ENCODE measurements around the gene CRHR2. TPM values are rescaled to one million over a fixed set of nuclear protein-coding genes. Genes with fewer than 3 reads are reported as not detected.

CRHR2 gene
- total RNA-seq, 2 experiments from 2014 or later: not detected

DNA sequence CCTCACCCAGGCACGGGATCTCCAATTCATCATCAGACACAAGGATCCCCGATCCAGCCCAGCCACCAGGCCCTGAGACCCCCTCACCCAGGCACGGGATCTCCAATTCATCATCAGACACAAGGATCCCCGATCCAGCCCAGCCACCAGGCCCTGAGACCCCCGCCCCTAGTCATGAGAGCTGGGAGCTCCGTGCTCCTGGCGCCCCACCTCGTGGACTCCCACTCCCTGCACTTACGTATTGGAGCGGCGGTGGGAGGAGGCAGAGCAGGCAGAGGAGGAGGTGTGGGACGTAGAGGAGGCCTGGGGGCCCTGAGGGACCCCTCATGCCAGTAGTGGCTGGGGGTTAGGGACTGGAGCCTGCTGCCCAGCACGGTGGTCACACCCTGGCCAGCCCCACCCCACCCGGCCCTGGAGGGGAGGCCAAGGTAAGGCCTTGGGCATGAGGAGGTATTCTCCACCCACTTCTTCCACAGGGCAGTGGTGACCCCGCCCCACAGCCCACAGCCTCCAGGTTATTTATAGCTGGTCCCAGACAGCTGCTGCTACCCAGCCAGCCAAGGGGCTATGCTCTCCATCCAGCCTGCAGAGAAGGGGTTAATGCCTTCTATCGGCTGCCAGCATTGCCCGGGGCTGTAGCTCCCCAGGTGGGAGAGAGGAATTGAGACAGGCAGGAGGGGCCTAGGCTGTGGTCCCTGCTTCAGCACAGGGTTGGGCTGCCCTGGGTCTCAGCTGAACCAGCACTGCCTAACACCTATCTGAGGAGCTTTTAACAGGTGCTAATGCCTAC is 17.6 kb upstream of the CRHR2 start:
- Mint-ChIP-seq H3K4me1 (ENCODE audit: low read depth) (peaks cover 6% of the 10 kb centered on the region), H3K27me3 (no peaks in the 10 kb centered on the region), H3K36me3 (ENCODE audit: low read depth) (no peaks in the 10 kb centered on the region), H3K9me3 (no peaks in the 10 kb centered on the region), H3K27ac (no peak overlapping the region), H3K4me3 (no peak overlapping the region)
- intact Hi-C loops (cut with DNase I, micrococcal nuclease): no loop called here
- POLR2A ChIA-PET: no interaction called here
- no peaks in the 10 kb centered on the region for H3K27me3 ChIP-seq (ENCODE audit: control insufficient read depth in 1 of 2, insufficient read depth in 2 of 2, low read length in 2 of 2)
- no peaks in the 10 kb centered on the region for H3K9me3 ChIP-seq (ENCODE audit: control insufficient read depth in 1 of 2, insufficient read depth in 1 of 2, low read length in 2 of 2)
- H3K4me1 ChIP-seq (ENCODE audit: insufficient read depth, low read length): peaks cover 14% of the 10 kb centered on the region
- DNase-seq (no peak), ATAC-seq (ENCODE audit: poor library complexity) (no peak)
- CTCF ChIA-PET: no interaction called here
- no peak overlapping the region for H3K27ac ChIP-seq (ENCODE audit: low read depth in 1 of 2, low read length in 2 of 2)
- TF ChIP-seq CTCF (IDR thresholded peaks at IDR 0.05): no peak
- no peaks in the 10 kb centered on the region for H3K36me3 ChIP-seq (ENCODE audit: insufficient read depth, low read length)
- H3K4me3 ChIP-seq (ENCODE audit: low read length): no peak overlapping the region

DNA sequence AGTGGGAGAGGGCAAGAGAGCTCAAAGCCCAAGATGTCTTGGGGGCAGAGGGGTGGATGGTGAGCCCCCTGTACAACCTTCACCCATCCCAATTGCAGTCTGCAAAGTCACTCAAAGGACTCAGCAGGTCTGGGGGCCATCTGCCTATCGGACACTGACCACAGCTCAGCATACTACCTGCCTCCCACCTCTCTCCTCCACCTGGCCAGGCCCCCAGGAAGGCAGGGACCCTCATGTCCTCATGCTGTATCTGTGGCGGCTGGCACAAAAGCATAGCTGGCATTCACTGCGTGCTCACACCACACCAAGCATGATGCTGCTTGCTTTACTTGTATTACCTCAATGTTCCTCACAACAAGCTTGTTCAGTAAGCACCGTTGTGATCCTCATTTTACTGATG is 16.2 kb upstream of the CRHR2 start:
- Mint-ChIP-seq H3K27me3 (no peaks in the 10 kb centered on the region), H3K9me3 (no peaks in the 10 kb centered on the region), H3K36me3 (ENCODE audit: low read depth) (no peaks in the 10 kb centered on the region), H3K4me3 (no peak overlapping the region), H3K27ac (no peak overlapping the region), H3K4me1 (ENCODE audit: low read depth) (peaks cover 6% of the 10 kb centered on the region)
- Histone ChIP-seq H3K36me3 (ENCODE audit: insufficient read depth, low read length) (no peaks in the 10 kb centered on the region), H3K4me1 (ENCODE audit: insufficient read depth, low read length) (peaks cover 14% of the 10 kb centered on the region), H3K9me3 (ENCODE audit: control insufficient read depth in 1 of 2, insufficient read depth in 1 of 2, low read length in 2 of 2) (no peaks in the 10 kb centered on the region), H3K27ac (ENCODE audit: low read depth in 1 of 2, low read length in 2 of 2) (no peak overlapping the region), H3K4me3 (ENCODE audit: low read length) (no peak overlapping the region), H3K27me3 (ENCODE audit: control insufficient read depth in 1 of 2, insufficient read depth in 2 of 2, low read length in 2 of 2) (no peaks in the 10 kb centered on the region)
- TF ChIP-seq CTCF (IDR thresholded peaks at IDR 0.05): no peak
- intact Hi-C loops (cut with DNase I, micrococcal nuclease): no loop called here
- ChIA-PET CTCF (no interaction called here), POLR2A (interaction anchor here (0.7 to 1.3 kb wide), 2 partner anchors 16 to 29 kb away, joined by 3 read pairs; no protein-coding TSS in a partner anchor)
- ATAC-seq (ENCODE audit: poor library complexity): no peak
- DNase-seq: no peak

GRCh38 chr7:30697719-30698460 is 15.6 kb upstream of the CRHR2 start:
- POLR2A ChIA-PET: interaction anchor here (1.3 kb wide), 1 partner anchor 29 kb away, joined by 3 read pairs; no protein-coding TSS in a partner anchor
- intact Hi-C loops (cut with DNase I, micrococcal nuclease): no loop called here
- no peaks in the 10 kb centered on the region for H3K9me3 Mint-ChIP-seq
- no peak overlapping the region for H3K4me3 Mint-ChIP-seq
- CTCF ChIA-PET: no interaction called here
- Histone ChIP-seq H3K4me1 (ENCODE audit: insufficient read depth, low read length) (peaks cover 14% of the 10 kb centered on the region), H3K4me3 (ENCODE audit: low read length) (no peak overlapping the region), H3K27me3 (ENCODE audit: control insufficient read depth in 1 of 2, insufficient read depth in 2 of 2, low read length in 2 of 2) (no peaks in the 10 kb centered on the region), H3K36me3 (ENCODE audit: insufficient read depth, low read length) (no peaks in the 10 kb centered on the region), H3K9me3 (ENCODE audit: control insufficient read depth in 1 of 2, insufficient read depth in 1 of 2, low read length in 2 of 2) (no peaks in the 10 kb centered on the region), H3K27ac (ENCODE audit: low read depth in 1 of 2, low read length in 2 of 2) (no peak overlapping the region)
- TF ChIP-seq CTCF (IDR thresholded peaks at IDR 0.05): no peak
- DNase-seq (no peak), ATAC-seq (ENCODE audit: poor library complexity) (no peak)
- no peaks in the 10 kb centered on the region for H3K36me3 Mint-ChIP-seq (ENCODE audit: low read depth)
- peak overlapping the region; percentile 2 for H3K27ac Mint-ChIP-seq
- peaks cover 6% of the 10 kb centered on the region for H3K4me1 Mint-ChIP-seq (ENCODE audit: low read depth)
- H3K27me3 Mint-ChIP-seq: no peaks in the 10 kb centered on the region

All from CD4-positive, alpha-beta T cell (primary cell).